ENCODE results near the gene CYP21A2.
"Not testable (repeated sequence)": the region's sequence is repeated elsewhere in the genome, so short reads cannot be mapped to it uniquely, and the experiment has no call there.

Gene CYP21A2

DNA sequence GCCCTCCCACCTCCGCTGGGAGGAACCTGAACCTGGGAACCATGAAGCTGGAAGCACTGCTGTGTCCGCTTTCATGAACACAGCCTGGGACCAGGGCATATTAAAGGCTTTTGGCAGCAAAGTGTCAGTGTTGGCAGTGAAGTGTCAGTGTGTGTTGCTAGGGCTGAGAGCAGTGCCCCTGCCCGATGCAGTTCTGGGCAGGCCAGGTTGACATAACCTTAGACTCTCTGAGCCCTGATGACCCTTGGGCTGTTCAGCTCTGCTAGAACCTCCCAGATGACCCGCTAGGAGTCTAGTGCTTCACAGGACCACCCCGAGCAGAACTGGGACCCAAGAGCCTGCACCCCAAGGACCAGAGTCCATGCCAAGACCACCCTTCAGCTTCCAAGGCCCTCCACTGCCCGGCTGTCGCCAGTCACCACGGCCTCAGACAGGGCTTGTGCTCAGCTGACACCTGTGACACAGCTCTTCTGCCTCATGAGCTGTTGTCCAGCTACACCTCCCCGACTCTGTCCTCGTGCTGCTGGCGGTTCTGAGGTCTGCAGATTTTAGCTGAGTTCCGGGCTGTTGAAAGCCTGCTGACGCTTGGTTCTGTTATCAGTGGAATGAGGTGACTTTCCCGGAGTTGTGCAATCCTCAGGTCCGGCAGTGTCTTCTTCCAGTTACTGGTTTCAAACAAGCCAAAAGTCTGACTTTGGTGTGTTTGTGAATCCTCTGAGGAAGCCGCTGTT lies 2.8 kb upstream of the CYP21A2 start:
- not testable (repeated sequence) for DNase-seq

DNA sequence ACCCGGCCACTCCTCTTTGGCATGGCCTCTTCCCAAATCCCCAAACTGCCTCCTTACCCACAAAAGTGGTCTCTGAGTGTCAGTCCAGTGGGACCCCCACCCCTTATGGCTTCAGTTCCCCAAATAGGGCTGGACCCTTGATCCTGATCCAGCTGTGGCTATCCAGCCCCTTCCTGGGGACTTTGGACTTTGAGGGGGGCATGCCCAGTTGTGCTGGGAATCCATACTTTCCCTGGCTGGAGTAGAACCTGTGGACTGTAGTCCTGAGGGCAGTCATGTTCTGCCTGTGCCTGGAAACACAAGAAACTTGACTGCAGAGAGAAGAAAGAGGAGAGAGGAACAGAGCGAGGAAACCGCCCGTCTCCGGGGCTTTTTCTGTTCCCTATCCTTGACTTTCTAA lies 1.1 kb upstream of the CYP21A2 start:
- DNase-seq: not testable (repeated sequence)

DNA sequence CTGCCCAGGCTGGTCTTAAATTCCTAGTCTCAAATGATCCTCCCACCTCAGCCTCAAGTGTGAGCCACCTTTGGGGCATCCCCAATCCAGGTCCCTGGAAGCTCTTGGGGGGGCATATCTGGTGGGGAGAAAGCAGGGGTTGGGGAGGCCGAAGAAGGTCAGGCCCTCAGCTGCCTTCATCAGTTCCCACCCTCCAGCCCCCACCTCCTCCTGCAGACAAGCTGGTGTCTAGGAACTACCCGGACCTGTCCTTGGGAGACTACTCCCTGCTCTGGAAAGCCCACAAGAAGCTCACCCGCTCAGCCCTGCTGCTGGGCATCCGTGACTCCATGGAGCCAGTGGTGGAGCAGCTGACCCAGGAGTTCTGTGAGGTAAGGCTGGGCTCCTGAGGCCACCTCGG lies 663 bp downstream of the CYP21A2 start:
- DNase-seq: not testable (repeated sequence)

DNA sequence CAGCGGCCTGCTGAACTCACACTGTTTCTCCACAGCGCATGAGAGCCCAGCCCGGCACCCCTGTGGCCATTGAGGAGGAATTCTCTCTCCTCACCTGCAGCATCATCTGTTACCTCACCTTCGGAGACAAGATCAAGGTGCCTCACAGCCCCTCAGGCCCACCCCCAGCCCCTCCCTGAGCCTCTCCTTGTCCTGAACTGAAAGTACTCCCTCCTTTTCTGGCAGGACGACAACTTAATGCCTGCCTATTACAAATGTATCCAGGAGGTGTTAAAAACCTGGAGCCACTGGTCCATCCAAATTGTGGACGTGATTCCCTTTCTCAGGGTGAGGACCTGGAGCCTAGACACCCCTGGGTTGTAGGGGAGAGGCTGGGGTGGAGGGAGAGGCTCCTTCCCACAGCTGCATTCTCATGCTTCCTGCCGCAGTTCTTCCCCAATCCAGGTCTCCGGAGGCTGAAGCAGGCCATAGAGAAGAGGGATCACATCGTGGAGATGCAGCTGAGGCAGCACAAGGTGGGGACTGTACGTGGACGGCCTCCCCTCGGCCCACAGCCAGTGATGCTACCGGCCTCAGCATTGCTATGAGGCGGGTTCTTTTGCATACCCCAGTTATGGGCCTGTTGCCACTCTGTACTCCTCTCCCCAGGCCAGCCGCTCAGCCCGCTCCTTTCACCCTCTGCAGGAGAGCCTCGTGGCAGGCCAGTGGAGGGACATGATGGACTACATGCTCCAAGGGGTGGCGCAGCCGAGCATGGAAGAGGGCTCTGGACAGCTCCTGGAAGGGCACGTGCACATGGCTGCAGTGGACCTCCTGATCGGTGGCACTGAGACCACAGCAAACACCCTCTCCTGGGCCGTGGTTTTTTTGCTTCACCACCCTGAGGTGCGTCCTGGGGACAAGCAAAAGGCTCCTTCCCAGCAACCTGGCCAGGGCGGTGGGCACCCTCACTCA lies 1.4 kb downstream of the CYP21A2 start:
- not testable (repeated sequence) for DNase-seq

DNA sequence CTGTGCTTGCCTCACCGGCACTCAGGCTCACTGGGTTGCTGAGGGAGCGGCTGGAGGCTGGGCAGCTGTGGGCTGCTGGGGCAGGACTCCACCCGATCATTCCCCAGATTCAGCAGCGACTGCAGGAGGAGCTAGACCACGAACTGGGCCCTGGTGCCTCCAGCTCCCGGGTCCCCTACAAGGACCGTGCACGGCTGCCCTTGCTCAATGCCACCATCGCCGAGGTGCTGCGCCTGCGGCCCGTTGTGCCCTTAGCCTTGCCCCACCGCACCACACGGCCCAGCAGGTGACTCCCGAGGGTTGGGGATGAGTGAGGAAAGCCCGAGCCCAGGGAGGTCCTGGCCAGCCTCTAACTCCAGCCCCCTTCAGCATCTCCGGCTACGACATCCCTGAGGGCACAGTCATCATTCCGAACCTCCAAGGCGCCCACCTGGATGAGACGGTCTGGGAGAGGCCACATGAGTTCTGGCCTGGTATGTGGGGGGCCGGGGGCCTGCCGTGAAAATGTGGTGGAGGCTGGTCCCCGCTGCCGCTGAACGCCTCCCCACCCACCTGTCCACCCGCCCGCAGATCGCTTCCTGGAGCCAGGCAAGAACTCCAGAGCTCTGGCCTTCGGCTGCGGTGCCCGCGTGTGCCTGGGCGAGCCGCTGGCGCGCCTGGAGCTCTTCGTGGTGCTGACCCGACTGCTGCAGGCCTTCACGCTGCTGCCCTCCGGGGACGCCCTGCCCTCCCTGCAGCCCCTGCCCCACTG lies 2.3 kb downstream of the CYP21A2 start:
- not testable (repeated sequence) for DNase-seq

DNA sequence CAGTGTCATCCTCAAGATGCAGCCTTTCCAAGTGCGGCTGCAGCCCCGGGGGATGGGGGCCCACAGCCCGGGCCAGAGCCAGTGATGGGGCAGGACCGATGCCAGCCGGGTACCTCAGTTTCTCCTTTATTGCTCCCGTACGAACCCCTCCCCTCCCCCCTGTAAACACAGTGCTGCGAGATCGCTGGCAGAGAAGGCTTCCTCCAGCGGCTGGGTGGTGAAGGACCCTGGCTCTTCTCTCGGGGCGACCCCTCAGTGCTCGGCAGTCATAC lies 2.8 kb downstream of the CYP21A2 start:
- DNase-seq: not testable (repeated sequence)

DNA sequence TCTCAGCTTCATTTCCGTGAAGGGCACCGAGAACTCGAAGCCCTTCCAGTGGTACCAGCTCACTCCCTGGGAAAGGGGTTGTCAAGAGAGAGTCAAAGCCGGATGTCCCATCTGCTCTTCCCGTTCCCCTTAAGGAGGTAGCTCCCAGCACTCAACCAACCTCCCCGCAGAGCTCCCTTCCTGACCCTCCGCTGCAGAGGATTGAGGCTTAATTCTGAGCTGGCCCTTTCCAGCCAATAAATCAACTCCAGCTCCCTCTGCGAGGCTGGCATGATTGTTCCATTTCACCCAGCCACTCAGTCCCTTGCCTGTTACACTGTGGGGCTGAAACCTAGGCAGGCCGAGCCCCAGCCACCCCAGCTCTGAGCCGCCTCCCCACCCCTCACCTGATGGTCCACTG lies 3.2 kb downstream of the CYP21A2 start:
- DNase-seq: not testable (repeated sequence)

DNA sequence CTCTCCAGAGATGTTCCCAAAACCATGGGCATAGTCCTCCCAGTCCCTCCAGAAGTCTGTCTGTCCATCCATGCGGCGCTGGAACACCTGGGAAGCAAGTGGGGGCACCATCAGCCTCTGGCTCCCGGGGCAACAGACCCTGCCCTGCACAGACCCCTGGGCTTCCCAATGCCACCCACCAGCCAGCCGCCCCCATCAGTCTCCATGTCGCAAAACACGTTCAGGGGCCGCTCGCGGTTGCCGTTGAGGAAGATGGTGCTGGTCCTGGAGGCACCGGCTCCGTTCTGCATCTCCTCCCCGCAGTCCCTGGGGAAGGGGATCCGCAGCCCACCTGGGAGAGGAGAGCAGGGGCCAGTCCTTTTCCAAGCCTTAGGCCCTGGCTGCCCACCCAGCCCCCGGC lies 4.1 kb downstream of the CYP21A2 start:
- not testable (repeated sequence) for DNase-seq

DNA sequence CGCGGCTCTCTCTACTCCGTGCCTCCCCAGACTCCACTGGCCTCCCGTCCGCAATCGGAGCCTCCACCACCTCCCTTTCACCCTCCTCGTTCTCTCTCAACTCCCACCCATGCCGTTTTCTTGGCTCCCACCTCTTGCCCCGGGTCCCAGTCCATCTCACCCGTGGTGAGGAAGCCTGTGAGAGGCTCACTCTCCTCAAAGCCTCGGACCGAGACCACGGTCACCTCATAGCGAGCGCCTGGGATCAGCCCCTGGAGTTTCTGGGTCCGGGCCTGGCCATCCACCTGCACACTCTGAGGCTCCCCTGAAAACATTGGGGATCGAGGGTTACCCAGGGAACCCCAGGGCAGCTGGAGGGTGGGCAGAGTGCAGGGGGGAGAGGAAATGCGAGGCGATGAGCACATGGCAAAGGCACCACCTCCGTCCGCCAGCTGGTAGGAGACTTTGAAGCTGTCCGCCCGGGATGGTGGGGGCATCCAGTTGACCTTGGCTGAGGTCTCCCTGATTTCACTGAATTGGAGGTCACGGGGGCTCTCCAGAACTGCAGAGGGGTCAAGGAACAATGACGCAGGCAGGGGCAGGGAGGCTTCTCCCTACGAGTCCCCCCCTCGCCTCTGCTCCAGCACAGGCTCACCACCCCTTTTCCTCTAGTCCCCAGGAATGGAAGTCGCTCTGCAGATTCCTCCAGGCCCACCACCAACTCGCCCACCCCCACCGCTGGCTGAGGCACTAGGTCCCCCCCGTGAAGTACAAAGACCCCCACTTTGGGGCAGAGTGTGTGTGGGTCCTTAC lies 5.6 kb downstream of the CYP21A2 start:
- not testable (repeated sequence) for DNase-seq

DNA sequence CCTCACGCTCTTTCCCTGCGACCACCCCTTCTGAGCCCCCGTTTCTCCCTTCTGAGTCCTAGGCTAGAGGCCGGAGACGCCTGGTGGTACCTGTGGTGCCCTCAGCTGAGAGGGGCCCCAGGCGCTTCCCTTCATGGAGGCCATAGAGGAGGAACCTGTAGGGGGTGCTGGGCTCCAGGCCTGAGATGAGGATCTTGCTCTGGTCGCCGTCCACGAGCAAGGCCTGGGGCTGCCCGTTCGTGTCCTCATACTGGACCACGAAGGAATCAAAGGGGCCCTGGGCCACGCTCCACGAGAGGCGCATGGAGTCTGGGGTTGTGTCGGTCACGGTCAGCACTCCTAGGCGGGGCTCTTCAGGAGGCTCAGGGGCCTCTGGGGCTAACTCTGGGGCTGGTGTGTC lies 6.7 kb downstream of the CYP21A2 start:
- not testable (repeated sequence) for DNase-seq

DNA sequence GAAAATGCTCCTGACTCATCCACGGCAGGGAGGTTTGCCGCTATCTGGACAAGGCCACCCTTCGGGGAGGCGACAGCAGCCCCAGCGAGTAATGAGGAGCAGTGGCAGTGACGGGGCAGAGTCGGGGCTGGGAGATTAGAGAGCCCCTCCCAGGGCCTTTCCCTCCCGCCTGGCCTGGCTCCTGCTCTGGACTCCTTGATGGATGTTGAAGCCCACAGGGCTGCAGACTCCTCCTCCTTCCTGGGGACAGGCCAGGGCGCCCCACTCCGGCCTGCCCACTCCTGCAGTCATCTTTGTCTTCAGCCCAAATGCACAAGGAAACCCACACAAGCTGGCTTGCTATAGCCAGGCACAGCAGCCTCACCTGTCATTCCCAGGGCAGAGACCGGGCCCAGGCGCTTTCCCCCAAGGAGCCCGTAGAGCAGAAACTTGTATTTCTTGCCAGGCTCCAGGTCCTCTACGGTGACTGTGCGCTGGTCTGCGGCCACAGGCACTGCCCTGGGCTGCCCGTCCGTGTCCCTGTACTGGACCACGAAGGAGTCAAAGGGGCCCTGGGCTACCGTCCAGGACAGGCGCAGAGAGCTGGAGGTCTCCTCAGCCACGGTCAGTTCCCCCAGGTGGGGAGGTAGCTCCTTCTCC lies 7.7 kb downstream of the CYP21A2 start:
- DNase-seq: no peak

DNA sequence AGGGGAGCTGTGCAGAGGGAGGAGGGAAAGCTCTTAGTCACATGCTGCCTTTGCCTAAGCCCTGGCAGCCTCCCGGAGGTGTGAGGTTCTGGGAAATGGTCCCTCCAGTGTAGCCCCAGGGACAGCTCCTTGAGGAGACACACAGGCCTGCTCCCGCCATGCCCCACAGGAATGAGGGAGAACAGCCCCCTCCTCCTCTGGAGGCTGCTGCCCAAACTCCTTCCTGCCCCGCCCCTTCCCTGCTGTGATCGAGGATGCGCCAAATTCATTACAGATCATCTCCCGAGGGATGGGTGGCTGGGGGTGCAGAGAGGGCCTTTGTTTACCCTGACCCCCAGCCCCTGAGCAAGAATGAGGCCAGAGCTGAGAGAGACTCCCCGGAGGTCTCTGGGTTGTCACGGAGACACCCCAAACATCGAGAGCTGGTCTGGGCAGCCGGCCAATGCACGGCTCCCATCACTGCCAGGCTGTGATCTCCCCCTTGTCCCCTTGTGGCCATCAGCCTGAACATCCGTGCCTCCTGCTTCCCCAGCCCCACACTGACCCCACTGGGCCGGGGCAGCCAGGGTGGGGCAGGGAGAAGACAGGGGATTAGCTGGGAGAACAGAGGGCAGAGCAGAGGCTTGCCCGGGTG lies 8.4 kb downstream of the CYP21A2 start:
- DNase-seq: no peak

DNA sequence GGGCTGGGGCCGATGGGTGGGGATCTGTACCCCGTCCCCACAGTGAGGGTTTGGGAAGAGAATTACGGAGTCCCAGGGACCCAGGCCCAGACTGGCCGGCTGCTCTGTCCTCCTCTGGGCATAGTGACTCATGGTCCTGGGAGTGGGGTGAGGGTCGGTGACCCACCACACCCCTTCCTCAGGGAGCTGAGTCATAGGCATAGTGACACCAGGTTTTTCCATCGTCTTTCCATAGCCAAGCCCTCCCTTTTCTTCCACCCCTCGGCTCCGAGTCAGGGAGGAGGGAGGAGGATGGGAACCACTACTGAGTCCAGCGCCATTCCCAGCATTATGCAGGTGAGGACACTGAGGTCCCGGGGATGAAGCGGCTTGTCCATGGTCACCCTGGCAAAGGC lies 8.9 kb downstream of the CYP21A2 start:
- DNase-seq: no peak

DNA sequence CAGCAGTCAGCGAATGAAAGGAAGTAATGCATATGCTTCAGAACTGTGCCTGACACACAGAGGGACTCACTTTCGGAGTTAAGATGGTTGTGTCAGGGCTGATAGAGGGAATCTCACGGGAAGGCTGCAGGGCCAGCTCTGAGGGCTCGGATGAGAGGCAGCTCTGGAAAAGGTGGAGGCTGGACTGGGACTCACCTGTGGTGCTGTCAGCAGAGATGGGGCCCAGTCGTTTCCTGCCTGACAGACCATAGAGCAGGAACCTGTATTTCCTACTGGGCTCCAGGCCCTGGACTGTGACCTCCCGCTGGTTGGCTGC lies 9.3 kb downstream of the CYP21A2 start:
- no peak for DNase-seq

DNA sequence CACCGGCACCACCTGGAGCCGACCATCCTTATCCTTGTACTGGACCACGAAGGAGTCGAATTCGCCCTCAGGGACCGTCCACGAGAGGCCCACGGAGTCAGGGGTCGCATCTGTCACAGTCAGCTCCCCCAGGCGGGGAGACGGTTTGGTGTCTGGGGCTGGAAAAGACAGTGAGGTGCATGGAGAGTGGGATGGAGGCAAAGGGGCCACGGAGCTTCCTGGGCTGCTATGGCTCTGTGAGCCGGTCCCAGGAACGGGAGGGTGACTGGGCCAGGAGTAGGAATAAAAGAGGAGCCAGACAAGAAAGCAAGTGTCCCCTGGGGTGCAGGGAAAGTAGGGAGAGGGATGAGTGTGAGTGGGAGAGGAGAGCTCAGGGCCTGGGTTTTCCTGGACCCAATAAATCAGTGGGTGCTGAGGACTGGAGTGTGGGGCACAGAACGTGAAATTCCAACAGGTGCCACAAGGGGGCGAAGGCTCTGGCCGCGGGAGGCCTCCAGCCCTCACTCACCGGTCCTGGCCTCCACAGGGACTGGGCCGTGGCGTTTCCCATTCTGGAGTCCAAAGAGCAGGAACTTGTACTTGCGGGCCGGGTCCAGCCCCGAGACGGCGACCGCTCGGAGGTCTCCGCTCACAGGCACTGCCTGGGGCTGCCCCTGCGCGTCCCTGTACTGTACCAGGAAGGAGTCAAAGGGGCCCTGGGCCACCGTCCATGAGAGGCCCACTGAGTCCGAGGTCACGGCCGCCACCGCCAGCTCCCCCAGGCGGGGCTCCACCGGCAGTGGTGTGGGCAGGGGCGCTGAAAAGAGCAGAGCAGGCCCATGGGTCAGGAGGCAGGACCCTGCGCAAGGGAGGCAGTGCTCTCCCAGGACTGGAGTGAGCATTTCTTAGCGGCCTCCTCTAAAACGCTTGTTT lies 9.9 kb downstream of the CYP21A2 start:
- DNase-seq: peak; percentile 46 to 60

DNA sequence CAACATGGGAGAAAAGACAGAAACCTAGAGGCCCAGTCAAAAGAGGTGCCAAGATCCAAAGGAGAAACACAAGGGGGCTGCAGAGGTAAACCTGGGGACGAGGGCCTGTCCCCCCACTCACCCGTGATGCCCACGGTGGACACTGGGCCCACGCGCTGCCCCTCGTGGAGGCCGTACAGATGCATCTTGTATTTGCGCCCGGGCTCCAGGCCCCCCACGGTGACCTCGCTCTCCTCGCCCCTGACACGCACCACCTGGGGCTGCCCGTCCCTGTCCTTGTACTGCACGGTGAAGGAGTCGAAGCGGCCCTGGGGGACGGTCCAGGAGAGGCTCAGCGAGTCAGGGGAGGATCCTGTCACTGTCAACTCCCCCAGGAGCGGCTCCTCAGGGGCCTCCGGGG lies 10.9 kb downstream of the CYP21A2 start:
- not testable (repeated sequence) for DNase-seq

DNA sequence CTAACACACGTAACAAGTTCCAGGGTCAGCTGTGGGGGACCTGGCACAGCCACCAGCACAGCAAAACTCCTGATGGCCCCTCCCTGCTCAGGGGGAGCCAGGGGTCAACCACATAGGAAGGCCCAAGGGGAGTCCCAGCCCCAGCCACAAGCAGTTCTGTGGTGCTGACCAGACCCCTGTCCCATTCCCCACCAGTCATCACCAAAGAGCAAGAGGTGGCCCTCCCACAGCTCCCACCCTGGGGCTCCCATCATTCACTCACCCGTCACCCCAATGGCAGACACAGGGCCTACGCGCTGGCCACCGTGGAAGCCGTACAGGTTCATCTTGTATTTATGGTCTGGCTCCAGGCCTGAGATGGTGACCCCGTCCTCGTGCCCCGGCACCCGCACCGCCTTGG lies 11.5 kb downstream of the CYP21A2 start:
- not testable (repeated sequence) for DNase-seq

DNA sequence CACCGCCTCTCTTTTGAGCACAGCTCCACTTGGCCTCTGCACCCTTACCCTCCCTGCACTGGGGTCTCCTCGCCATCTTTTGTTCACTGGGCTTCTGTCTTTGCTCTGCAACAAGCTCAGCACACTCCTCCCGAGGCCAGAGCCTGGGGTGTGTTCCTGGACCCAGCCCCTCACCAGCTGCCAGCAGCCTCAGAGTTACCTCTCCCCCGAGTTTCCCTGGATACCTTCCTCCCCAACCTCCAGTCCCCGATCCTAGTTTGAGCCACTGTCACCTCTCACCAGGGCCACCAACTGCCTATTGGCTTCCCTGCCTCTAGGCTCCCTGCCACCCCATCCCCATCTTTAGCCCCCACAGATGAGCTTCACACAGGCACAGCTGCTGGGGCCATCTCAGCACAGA lies 12.3 kb downstream of the CYP21A2 start:
- no peak for DNase-seq

DNA sequence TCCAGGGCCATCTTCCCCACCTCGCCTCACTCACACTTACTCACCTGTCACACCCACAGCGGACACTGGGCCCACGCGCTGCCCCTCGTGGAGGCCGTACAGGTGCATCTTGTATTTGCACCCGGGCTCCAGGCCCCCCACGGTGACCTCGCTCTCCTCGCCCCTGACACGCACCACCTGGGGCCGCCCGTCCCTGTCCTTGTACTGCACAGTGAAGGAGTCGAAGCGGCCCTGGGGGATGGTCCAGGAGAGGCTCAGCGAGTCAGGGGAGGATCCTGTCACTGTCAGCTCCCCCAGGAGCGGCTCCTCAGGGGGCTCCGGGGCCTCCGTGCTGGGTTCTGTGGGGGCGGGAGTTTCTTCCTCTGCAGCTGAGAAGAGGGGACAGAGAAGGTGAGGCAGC lies 14.4 kb downstream of the CYP21A2 start:
- not testable (repeated sequence) for DNase-seq

DNA sequence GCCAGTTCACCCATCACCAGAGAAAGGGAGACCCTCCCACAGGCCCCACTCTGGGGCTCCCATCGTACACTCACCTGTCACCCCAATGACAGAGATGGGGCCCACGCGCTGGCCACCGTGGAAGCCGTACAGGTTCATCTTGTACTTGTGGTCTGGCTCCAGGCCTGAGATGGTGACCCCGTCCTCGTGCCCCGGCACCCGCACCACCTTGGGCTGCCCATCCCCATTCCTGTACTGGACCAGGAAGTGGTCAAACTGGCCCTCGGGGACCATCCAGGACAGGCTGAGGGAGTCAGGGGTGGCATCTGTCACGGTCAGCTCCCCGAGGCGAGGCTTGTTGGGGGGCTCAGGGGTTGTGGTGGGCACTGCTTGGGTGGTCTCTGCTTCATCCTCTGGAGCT lies 15.1 kb downstream of the CYP21A2 start:
- not testable (repeated sequence) for DNase-seq

DNA sequence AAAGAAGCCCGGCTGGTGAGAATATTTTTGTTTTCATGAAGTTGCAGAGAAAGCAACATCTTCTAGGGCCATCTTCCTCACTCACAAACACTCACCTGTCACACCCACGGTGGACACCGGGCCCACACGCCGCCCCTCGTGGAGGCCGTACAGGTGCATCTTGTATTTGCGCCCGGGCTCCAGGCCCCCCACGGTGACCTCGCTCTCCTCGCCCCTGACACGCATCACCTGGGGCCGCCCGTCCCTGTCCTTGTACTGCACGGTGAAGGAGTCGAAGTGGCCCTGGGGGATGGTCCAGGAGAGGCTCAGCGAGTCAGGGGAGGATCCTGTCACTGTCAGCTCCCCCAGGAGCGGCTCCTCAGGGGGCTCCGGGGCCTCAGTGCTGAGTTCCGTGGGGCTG lies 17.5 kb downstream of the CYP21A2 start:
- not testable (repeated sequence) for DNase-seq
